ENCODE measurements around the gene NPHP4. TPM values are rescaled to one million over a fixed set of nuclear protein-coding genes. Genes with fewer than 3 reads are reported as not detected.

Gene NPHP4
- total RNA-seq, 1 donor from 2014 or later: 16.1 TPM

GRCh38 chr1:5833911-5834310, 158.3 kb downstream of the NPHP4 start:
- Histone ChIP-seq H3K9me3 (no peaks in the 10 kb centered on the region), H3K4me3 (no peak overlapping the region), H3K4me1 (no peaks in the 10 kb centered on the region), H3K27ac (no peak overlapping the region), H3K27me3 (ENCODE audit: low read depth) (peaks cover 27% of the 10 kb centered on the region), H3K36me3 (no peaks in the 10 kb centered on the region)
- no peak for TF ChIP-seq CTCF (IDR thresholded peaks at IDR 0.05)
- ATAC-seq (no peak), DNase-seq (no peak)
- intact Hi-C loops (cut with DNase I): no loop called here

- no peak overlapping the region for H3K27ac ChIP-seq
- H3K36me3 ChIP-seq: no peaks in the 10 kb centered on the region
- no peak for ATAC-seq
- no peak for TF ChIP-seq CTCF (IDR thresholded peaks at IDR 0.05)
- H3K9me3 ChIP-seq: no peaks in the 10 kb centered on the region
- H3K4me3 ChIP-seq: no peak overlapping the region
- DNase-seq: peak; percentile 36
- peaks cover 30% of the 10 kb centered on the region for H3K27me3 ChIP-seq (ENCODE audit: low read depth)
- intact Hi-C loops (cut with DNase I): no loop called here
- H3K4me1 ChIP-seq: no peaks in the 10 kb centered on the region
These were observed 159.0 kb downstream of the NPHP4 start for GRCh38 chr1:5832916-5833895.

GRCh38 chr1:5831600-5832335, 160.5 kb downstream of the NPHP4 start:
- Histone ChIP-seq H3K36me3 (no peaks in the 10 kb centered on the region), H3K27ac (no peak overlapping the region), H3K4me3 (no peak overlapping the region), H3K9me3 (no peaks in the 10 kb centered on the region), H3K27me3 (ENCODE audit: low read depth) (peaks cover 27% of the 10 kb centered on the region), H3K4me1 (no peaks in the 10 kb centered on the region)
- intact Hi-C loops (cut with DNase I): no loop called here
- no peak for ATAC-seq
- TF ChIP-seq CTCF (IDR thresholded peaks at IDR 0.05): no peak
- DNase-seq: no peak

GRCh38 chr1:5830771-5831599, 161.2 kb downstream of the NPHP4 start:
- intact Hi-C loops (cut with DNase I): no loop called here
- Histone ChIP-seq H3K27ac (no peak overlapping the region), H3K36me3 (no peaks in the 10 kb centered on the region), H3K4me3 (no peak overlapping the region), H3K9me3 (no peaks in the 10 kb centered on the region), H3K27me3 (ENCODE audit: low read depth) (peaks cover 23% of the 10 kb centered on the region), H3K4me1 (no peaks in the 10 kb centered on the region)
- no peak for TF ChIP-seq CTCF (IDR thresholded peaks at IDR 0.05)
- ATAC-seq: no peak
- DNase-seq: no peak

- Histone ChIP-seq H3K4me3 (no peak overlapping the region), H3K4me1 (no peaks in the 10 kb centered on the region), H3K27ac (no peak overlapping the region), H3K27me3 (ENCODE audit: low read depth) (peaks cover 23% of the 10 kb centered on the region), H3K36me3 (no peaks in the 10 kb centered on the region), H3K9me3 (no peaks in the 10 kb centered on the region)
- DNase-seq: no peak
- TF ChIP-seq CTCF (IDR thresholded peaks at IDR 0.05): no peak
- ATAC-seq: no peak
- intact Hi-C loops (cut with DNase I): no loop called here
These were observed 162.8 kb downstream of the NPHP4 start for GRCh38 chr1:5829414-5829813.
